ENCODE results near the gene MOBP. TPM values are rescaled to one million over a fixed set of nuclear protein-coding genes. Genes with fewer than 3 reads are reported as not detected.

The MOBP gene
- total and polyA plus RNA-seq, 4 experiments from 2014 or later = not detected

DNA sequence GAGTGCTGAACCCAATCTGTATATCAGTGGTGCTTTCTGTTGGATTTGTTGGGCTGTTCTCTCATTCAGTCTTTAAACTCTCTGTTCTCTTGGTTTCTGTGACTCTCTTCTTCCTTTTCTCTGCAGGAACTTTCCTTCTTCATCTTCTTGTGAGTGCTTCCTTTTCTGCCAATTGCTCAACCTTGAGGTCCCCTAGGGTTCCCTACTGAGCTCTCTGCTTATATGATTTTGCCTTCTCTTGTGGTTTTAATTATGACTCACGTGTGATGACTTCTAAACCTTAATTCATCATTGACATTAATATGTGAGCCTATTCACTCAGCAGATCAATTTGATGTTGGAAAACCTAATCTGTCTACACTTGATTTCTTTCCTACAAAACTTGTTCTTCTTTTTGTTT is 39.4 kb downstream of the MOBP start:
- no peaks in the 10 kb centered on the region for H3K4me1 Mint-ChIP-seq
- no peaks in the 10 kb centered on the region for H3K36me3 Mint-ChIP-seq
- Histone ChIP-seq H3K27me3 (ENCODE audit: insufficient read depth, low read length) (no peaks in the 10 kb centered on the region), H3K9me3 (ENCODE audit: control insufficient read depth in 1 of 2, low read length in 2 of 2) (no peaks in the 10 kb centered on the region), H3K36me3 (ENCODE audit: insufficient read depth, low read length) (no peaks in the 10 kb centered on the region), H3K4me3 (ENCODE audit: low read length in 2 of 2) (no peak overlapping the region), H3K4me1 (ENCODE audit: insufficient read depth, low read length) (no peaks in the 10 kb centered on the region), H3K27ac (ENCODE audit: low read depth, low read length) (no peak overlapping the region)
- peaks cover 0 to 5% (median 0%) of the 10 kb centered on the region in 8 donors for H3K9me3 Mint-ChIP-seq
- H3K27me3 Mint-ChIP-seq = peaks cover 10 to 19% of the 10 kb centered on the region in 2 donors
- no peak overlapping the region for H3K4me3 Mint-ChIP-seq
- intact Hi-C loops (cut with micrococcal nuclease) = no loop called here
- no peak for DNase-seq
- POLR2A ChIA-PET (ENCODE audit: partially characterized antibody) = no interaction called here
- H3K27ac Mint-ChIP-seq = no peak overlapping the region
- CTCF ChIA-PET (ENCODE audit: partially characterized antibody) = no interaction called here

DNA sequence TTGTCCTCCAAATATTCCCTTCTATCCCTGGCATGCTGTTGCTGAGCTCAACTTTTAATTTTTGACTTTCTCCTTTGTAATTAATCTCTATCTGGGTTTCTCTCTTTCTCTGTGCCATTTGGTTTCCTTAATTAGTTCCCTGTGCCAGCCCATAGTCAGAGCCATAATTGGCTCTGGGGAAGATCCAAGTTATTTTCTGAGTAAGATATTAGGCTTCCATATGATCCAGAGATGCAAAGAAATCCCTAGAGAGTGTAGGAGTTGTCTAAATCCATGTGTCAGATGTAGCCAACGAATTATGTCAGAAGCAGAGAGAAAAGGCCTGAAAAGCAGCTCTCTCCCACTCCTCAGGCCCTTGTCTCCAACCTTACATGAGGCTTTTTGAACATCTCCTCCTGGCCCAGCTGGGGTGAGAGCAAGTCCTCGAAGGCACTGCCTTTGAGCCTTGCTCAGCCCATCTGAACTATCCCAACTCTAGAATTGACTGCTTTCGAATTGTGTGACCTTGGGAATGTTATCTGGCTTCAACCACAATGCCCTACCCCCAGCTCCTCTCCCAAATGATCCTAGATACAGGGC is 46.4 kb downstream of the MOBP start:
- no peak for DNase-seq
- CTCF ChIA-PET (ENCODE audit: partially characterized antibody) = no interaction called here
- no peaks in the 10 kb centered on the region for H3K36me3 ChIP-seq (ENCODE audit: insufficient read depth, low read length)
- H3K4me1 ChIP-seq (ENCODE audit: insufficient read depth, low read length) = no peaks in the 10 kb centered on the region
- no peak overlapping the region for H3K27ac Mint-ChIP-seq
- H3K4me3 ChIP-seq (ENCODE audit: low read length in 2 of 2) = no peak overlapping the region
- H3K27ac ChIP-seq (ENCODE audit: low read depth, low read length) = no peak overlapping the region
- H3K4me3 Mint-ChIP-seq = no peak overlapping the region
- H3K27me3 ChIP-seq (ENCODE audit: insufficient read depth, low read length) = no peaks in the 10 kb centered on the region
- no peaks in the 10 kb centered on the region for H3K4me1 Mint-ChIP-seq
- POLR2A ChIA-PET (ENCODE audit: partially characterized antibody) = no interaction called here
- no peaks in the 10 kb centered on the region for H3K9me3 ChIP-seq (ENCODE audit: control insufficient read depth in 1 of 2, low read length in 2 of 2)
- H3K36me3 Mint-ChIP-seq = no peaks in the 10 kb centered on the region
- H3K27me3 Mint-ChIP-seq = peaks cover 10% of the 10 kb centered on the region in 2 donors
- intact Hi-C loops (cut with micrococcal nuclease) = no loop called here
- no peaks in the 10 kb centered on the region for H3K9me3 Mint-ChIP-seq

DNA sequence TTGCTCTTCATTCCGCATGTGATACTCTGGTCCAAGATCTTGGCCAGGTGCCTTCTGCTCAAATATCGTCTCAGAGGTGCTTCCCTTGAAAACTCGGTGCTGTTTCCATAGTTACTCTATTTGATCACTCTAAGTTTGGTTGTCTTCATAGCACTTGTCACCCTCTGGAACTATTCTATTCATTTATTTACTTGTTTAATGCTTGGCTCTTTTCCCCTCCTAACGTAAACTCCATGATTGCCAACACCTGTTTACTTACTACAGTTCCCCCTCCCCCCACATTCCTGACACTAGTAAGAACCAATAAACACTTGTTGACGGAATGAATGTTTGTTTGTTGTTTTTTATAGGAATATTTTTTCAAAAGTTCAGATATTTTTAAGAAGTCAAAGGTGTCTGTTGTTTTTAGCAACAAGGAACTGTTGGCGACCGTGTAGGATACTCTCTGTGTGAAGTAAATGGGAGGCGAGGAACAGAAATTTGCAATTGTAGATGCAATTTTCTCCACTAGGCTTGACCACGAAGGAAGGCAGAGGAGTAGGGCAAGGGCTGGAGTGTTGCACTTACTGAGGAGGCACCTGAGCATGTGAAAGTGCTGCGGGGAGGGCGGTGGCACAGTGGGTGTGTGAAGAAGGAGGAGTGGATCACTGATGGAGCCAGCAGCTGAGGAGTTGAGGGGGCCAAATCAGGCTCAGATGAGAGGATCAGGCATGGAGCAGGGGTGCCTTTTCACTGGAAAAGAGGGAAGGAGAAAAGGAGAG is 48.4 kb downstream of the MOBP start:
- no peak for DNase-seq
- intact Hi-C loops (cut with micrococcal nuclease) = no loop called here

GRCh38 chr3:39519103-39519502 is 51.6 kb downstream of the MOBP start:
- Histone ChIP-seq H3K9me3 (ENCODE audit: control insufficient read depth in 1 of 2, low read length in 2 of 2) (no peaks in the 10 kb centered on the region), H3K36me3 (ENCODE audit: insufficient read depth, low read length) (no peaks in the 10 kb centered on the region), H3K27ac (ENCODE audit: low read depth, low read length) (no peak overlapping the region), H3K27me3 (ENCODE audit: insufficient read depth, low read length) (no peaks in the 10 kb centered on the region), H3K4me1 (ENCODE audit: insufficient read depth, low read length) (no peaks in the 10 kb centered on the region), H3K4me3 (ENCODE audit: low read length in 2 of 2) (no peak overlapping the region)
- CTCF ChIA-PET (ENCODE audit: partially characterized antibody) = no interaction called here
- POLR2A ChIA-PET (ENCODE audit: partially characterized antibody) = no interaction called here
- peaks cover 7 to 12% of the 10 kb centered on the region in 2 donors for H3K27me3 Mint-ChIP-seq
- intact Hi-C loops (cut with micrococcal nuclease) = no loop called here
- no peaks in the 10 kb centered on the region for H3K36me3 Mint-ChIP-seq
- H3K27ac Mint-ChIP-seq = no peak overlapping the region
- no peak for DNase-seq
- H3K4me1 Mint-ChIP-seq = peaks cover 0 to 2% (median 0%) of the 10 kb centered on the region in 4 donors
- peaks cover 0 to 7% (median under 1%) of the 10 kb centered on the region in 8 donors for H3K9me3 Mint-ChIP-seq
- no peak overlapping the region for H3K4me3 Mint-ChIP-seq

More for the DNA sequence above, 48.4 kb downstream of the MOBP start:
- peaks cover 0 to 2% (median 0%) of the 10 kb centered on the region in 8 donors for H3K9me3 Mint-ChIP-seq
- H3K27me3 Mint-ChIP-seq = peaks cover 12% of the 10 kb centered on the region in 2 donors
- ChIA-PET CTCF (ENCODE audit: partially characterized antibody) (no interaction called here), POLR2A (ENCODE audit: partially characterized antibody) (no interaction called here)
- Histone ChIP-seq H3K9me3 (ENCODE audit: control insufficient read depth in 1 of 2, low read length in 2 of 2) (no peaks in the 10 kb centered on the region), H3K36me3 (ENCODE audit: insufficient read depth, low read length) (no peaks in the 10 kb centered on the region), H3K4me3 (ENCODE audit: low read length in 2 of 2) (no peak overlapping the region), H3K4me1 (ENCODE audit: insufficient read depth, low read length) (no peaks in the 10 kb centered on the region), H3K27me3 (ENCODE audit: insufficient read depth, low read length) (no peaks in the 10 kb centered on the region), H3K27ac (ENCODE audit: low read depth, low read length) (no peak overlapping the region)
- peaks cover 0 to 2% (median 0%) of the 10 kb centered on the region in 4 donors for H3K4me1 Mint-ChIP-seq
- no peaks in the 10 kb centered on the region for H3K36me3 Mint-ChIP-seq
- no peak overlapping the region for H3K4me3 Mint-ChIP-seq
- no peak overlapping the region for H3K27ac Mint-ChIP-seq

- Histone ChIP-seq H3K4me3 (ENCODE audit: low read length in 2 of 2) (no peak overlapping the region), H3K4me1 (ENCODE audit: insufficient read depth, low read length) (no peaks in the 10 kb centered on the region), H3K27me3 (ENCODE audit: insufficient read depth, low read length) (no peaks in the 10 kb centered on the region), H3K9me3 (ENCODE audit: control insufficient read depth in 1 of 2, low read length in 2 of 2) (no peaks in the 10 kb centered on the region), H3K36me3 (ENCODE audit: insufficient read depth, low read length) (no peaks in the 10 kb centered on the region), H3K27ac (ENCODE audit: low read depth, low read length) (no peak overlapping the region)
- H3K4me1 Mint-ChIP-seq = peaks cover 0 to 2% (median 0%) of the 10 kb centered on the region in 4 donors
- H3K36me3 Mint-ChIP-seq = no peaks in the 10 kb centered on the region
- ChIA-PET CTCF (ENCODE audit: partially characterized antibody) (interaction anchor here (0.7 to 1.1 kb wide), 2 partner anchors 11 to 30 kb away, joined by 3 read pairs; no protein-coding TSS in a partner anchor), POLR2A (ENCODE audit: partially characterized antibody) (no interaction called here)
- peaks cover 6 to 13% of the 10 kb centered on the region in 2 donors for H3K27me3 Mint-ChIP-seq
- no peak overlapping the region for H3K27ac Mint-ChIP-seq
- H3K9me3 Mint-ChIP-seq = peaks cover 0 to 12% (median 5%) of the 10 kb centered on the region in 8 donors
- H3K4me3 Mint-ChIP-seq = no peak overlapping the region
- intact Hi-C loops (cut with micrococcal nuclease) = no loop called here
- no peak for DNase-seq
Measured at GRCh38 chr3:39519554-39520288, 52.2 kb downstream of the MOBP start.

GRCh38 chr3:39521456-39521855 is 54.0 kb downstream of the MOBP start:
- H3K4me3 Mint-ChIP-seq = no peak overlapping the region
- no peak overlapping the region for H3K27ac ChIP-seq (ENCODE audit: low read depth, low read length)
- H3K27me3 Mint-ChIP-seq = peaks cover 7 to 8% of the 10 kb centered on the region in 2 donors
- intact Hi-C loops (cut with micrococcal nuclease) = no loop called here
- no peaks in the 10 kb centered on the region for H3K27me3 ChIP-seq (ENCODE audit: insufficient read depth, low read length)
- H3K4me1 Mint-ChIP-seq = peaks cover 0 to 2% (median 0%) of the 10 kb centered on the region in 4 donors
- DNase-seq = no peak
- no peaks in the 10 kb centered on the region for H3K4me1 ChIP-seq (ENCODE audit: insufficient read depth, low read length)
- ChIA-PET CTCF (ENCODE audit: partially characterized antibody) (no interaction called here), POLR2A (ENCODE audit: partially characterized antibody) (no interaction called here)
- no peaks in the 10 kb centered on the region for H3K36me3 Mint-ChIP-seq
- no peaks in the 10 kb centered on the region for H3K9me3 ChIP-seq (ENCODE audit: control insufficient read depth in 1 of 2, low read length in 2 of 2)
- H3K4me3 ChIP-seq (ENCODE audit: low read length in 2 of 2) = no peak overlapping the region
- no peaks in the 10 kb centered on the region for H3K36me3 ChIP-seq (ENCODE audit: insufficient read depth, low read length)
- H3K27ac Mint-ChIP-seq = no peak overlapping the region
- peaks cover 0 to 14% (median 6%) of the 10 kb centered on the region in 8 donors for H3K9me3 Mint-ChIP-seq

GRCh38 chr3:39524107-39524506 is 56.6 kb downstream of the MOBP start:
- Mint-ChIP-seq H3K36me3 (no peaks in the 10 kb centered on the region), H3K27ac (no peak overlapping the region), H3K27me3 (peaks cover 8 to 13% of the 10 kb centered on the region in 2 donors), H3K9me3 (peaks cover 0 to 14% (median 7%) of the 10 kb centered on the region in 8 donors), H3K4me3 (no peak overlapping the region), H3K4me1 (peaks cover 0 to 2% (median 0%) of the 10 kb centered on the region in 4 donors)
- Histone ChIP-seq H3K4me1 (ENCODE audit: insufficient read depth, low read length) (no peaks in the 10 kb centered on the region), H3K9me3 (ENCODE audit: control insufficient read depth in 1 of 2, low read length in 2 of 2) (no peaks in the 10 kb centered on the region), H3K27ac (ENCODE audit: low read depth, low read length) (no peak overlapping the region), H3K4me3 (ENCODE audit: low read length in 2 of 2) (no peak overlapping the region), H3K36me3 (ENCODE audit: insufficient read depth, low read length) (no peaks in the 10 kb centered on the region), H3K27me3 (ENCODE audit: insufficient read depth, low read length) (no peaks in the 10 kb centered on the region)
- DNase-seq = no peak
- intact Hi-C loops (cut with micrococcal nuclease) = no loop called here
- POLR2A ChIA-PET (ENCODE audit: partially characterized antibody) = no interaction called here
- CTCF ChIA-PET (ENCODE audit: partially characterized antibody) = no interaction called here
